Stimulated activated CD8-positive, alpha-beta memory T cell treated with anti-CD3 and anti-CD28 coated beads, Interleukin-15, amount 100 ng/mL, for 1 hour (primary cell): ENCODE measurements around the gene CARHSP1.
"Not testable (repeated sequence)": the region's sequence is repeated elsewhere in the genome, so short reads cannot be mapped to it uniquely, and the experiment has no call there.

ENCODE experiments used
- DNase-seq: peaks from one replicate; pipeline ENCODE4 v3.0.0-alpha.2; 2020; ENCODE audit warnings: low read depth

The CARHSP1 gene

DNA sequence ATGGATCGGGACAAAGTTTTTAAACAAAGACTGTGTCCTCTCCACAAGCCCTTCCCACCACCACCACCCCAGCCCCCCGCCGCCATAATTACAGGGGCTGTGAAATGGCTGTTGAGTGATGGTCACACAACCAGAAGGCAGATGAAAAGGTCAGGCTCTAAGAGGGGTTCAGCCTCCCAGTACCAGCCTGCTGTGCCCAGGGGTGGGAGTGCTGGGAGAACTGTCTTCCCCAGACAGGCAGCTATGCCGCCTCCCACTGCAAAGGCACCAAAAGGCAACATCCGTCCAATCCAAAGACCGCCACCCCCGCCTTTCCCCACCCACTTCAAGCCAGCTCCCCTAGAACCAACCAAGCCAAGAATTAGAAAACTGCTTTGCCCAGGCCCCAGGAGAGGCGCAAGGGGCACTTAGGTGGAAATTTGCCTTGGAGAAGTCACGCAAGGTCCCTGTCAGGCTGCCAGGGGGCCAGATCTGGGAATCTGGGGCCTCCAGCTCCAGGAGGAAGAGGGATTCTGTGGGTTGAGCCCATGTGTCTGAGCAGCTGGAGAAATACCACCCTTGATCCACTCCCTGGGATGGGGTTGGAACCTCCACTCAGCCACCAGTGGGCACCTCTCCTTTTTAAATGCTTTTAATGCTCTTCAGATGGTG lies 14.4 kb downstream of the CARHSP1 start:
- DNase-seq, result no peak

DNA sequence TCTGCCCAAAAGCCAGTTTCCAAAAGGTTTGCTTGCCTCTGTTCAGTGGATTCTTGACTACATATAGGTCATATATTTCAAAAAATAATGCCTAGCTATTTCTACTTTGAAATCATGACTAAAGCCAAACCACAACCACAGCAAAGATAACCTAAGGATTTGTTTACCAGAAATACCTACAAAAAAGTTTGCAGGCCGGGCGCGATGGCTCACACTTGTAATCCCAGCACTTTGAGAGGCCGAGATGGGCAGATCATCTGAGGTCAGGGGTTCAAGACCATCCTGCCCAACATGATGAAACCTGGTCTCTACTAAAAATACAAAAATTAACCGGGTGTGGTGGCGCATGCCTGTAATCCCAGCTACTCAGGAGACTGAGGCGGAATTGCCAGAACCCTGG lies 15.2 kb downstream of the CARHSP1 start:
- DNase-seq, result no peak

DNA sequence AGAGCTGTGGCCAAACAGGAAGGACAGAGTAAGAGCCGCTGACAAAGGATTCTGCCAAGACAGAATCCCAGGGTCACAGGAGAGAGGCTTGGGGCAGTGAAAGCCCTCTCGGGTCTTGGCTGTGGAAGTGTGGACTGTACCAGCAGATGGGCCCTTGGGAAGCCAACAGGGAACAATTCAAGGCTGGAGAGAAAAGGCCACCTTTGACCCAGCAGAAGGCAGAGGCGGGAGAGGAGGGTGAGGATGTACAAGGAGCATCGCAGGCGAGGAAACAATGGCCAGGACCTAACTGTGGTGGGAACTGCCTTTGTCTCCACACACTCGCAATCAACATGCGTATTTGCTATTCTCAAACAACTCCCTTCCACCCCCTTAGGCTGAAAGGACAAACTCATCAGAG lies 15.7 kb downstream of the CARHSP1 start:
- DNase-seq, result no peak

DNA sequence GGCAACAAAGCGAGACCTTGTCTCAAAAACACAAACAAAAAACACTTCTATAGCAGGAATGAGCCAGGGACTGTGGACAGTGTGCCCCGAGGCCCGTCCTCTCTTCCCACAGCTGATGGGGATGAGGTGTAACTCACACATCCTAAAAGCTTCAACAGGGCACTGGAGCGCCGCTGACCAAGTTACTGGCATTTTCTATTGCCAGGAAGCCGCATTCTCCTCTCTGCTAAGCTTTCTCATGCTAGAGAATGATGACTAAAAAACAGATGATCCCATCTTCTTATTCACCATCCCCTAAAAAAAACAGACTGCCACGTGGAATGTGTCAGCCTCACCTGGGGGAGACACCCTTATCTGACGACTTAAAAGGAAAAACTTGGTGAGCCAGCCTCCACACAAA lies 16.3 kb downstream of the CARHSP1 start:
- DNase-seq, result no peak

DNA sequence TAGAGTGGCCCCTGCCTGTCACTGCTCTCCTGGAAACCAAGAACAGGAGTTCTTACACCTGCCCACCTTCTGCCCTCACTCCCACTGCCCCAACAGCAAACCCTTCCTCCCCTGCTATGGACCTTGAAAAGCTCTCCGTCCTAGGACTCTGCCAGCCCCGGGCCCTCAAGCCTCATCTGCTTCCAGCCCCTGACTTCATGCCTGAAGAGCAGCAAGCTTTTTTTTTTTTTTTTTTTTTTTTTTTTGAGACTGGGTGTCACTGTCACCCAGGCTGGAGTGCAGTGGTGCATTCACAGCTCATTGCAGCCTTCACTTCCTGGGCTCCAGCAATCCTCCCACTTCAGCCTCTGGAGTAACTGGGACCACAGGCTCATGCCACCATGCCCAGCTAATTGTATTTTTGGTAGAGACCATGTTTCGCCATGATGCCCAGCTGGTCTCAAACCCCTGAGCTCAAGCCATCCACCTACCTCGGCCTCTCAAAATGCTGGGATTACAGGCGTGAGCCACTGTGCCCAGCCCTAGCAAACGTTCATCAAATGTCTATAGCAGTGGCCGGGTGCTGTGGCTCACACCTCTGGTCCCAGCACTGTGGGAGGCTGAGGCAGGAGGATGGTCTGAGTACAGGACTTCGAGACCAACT lies 16.9 kb downstream of the CARHSP1 start:
- no peak for DNase-seq

DNA sequence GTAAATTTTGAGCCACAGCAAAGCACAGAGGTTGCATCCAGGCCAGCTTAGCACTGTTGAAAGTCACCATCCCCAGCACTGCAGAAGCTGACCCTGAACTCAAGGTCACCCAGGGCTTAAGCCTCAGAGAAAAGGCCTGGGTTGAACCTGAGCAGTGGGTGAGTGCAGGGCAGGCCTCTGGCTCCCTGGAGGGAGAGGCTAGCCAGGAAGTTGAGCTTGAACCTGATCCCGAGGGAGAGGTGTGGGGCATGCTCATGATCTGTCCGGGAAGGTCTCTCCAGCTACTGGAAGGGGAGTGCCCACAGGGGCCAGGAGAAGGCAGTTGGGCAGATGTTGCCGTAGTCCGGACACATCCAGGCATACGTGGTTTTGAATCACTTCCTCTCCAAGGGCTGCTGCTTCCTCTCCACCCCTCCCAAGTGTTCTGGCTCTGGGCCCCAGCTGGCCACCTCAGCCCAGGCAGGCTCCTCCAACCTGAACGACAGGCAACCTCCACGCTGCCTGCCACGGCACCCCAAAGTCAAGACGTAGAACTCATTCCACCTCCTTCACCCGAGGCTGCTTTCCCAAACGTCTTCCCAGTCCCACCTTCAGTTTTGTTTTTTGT lies 18.4 kb downstream of the CARHSP1 start:
- no peak for DNase-seq

DNA sequence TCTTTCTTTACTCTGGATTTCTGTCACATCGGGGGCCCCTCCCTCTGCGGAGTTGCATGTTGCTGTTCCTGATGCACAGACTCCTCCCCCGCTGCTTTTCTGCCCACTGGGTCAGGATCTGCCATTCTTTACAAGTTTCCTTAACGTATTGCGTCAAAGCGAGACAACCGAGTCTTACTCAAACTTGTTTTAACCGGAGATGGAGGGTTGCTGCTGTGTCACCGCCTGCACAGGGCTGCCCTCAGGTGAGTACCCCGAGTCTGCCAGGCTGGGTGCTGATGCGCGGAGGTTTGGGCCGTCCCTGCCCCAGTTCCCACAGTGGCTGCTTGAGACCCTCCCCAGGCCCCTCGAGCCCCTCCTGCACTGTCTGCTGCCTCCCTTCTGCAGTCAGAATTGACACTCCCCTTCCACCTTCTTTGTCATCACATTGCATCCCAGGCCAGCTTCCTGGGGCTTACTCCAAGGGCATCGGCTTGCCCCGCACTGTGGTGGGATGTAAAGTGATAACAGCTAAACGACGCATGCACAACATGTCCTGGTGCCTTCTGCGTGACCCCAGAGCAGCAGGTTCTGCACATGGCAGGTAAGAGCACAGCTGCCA lies 19.3 kb downstream of the CARHSP1 start:
- DNase-seq, result no peak

DNA sequence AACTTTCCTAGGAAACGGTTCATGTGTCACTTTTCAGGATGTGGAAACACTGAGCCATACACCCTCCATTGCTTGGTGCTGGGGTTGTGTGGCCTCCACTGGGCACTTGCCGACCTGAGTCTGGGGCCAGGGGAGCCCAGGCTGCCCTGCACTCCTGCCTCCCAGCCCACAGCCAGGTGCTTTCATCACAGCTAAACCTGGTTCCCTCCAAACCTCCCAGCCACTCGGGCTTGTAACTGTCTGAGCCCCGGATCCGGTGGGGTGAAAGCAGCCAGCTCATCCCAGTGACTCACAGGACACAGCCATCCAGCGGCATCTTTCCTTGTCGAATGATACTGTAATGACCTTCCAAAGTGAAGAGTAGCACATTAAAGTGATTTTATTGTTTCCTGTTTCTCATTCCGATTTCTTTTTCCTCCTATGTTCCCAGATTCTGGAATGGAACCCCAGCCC lies 19.8 kb downstream of the CARHSP1 start:
- no peak for DNase-seq

DNA sequence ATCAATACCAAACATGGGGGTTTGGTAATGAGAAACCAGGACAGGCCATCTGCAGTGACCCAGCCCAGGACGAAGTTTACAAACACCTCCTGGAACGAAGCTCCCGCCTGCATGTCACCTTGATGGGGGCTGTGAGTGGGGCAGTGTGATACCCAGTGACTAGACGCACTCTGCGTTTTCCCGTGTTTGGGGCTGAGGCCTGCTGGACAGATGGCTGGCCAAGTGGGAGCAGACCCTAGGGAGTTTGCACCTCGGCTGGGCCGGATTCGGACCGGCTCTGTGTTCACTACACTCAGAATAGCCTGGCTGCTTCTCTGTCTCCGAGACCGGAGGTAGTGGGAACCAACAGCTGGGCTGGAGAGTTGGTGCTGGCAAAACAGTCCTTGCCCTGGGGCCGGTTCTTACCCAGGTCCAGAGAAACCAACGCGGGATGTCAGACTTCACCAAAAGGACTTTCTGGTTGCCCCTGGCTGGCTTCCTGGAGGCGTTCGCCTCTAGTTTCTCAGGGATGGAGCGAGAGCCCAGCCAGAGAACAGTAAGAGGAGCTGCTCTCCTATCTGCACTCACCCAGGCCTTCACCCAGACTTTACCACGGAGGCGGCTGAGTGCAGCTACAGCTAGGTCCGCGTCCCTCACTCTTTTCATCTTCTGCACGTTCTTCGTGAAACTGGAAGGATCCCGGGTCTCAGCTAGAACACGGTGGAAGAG lies 20.4 kb downstream of the CARHSP1 start:
- DNase-seq, result no peak

DNA sequence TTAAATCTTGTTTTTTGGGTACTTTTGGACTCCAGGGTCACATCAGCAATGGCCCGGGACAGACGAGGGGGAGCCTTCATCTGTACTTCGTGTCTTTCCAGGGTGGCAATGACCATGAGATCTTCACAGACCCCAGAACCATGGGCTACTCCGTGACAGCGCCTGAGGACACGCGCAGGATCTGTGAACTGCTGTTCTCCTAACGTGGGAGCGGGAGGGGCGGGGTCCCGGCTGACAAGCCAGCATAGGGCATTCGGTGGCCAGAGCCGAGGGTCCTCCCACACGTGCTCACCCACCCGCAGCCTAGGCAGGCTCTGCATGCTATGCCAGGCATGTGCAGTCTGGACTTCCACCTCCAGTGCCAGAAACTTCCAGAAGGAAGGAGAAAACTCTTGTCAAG lies 21.2 kb downstream of the CARHSP1 start:
- no peak for DNase-seq

DNA sequence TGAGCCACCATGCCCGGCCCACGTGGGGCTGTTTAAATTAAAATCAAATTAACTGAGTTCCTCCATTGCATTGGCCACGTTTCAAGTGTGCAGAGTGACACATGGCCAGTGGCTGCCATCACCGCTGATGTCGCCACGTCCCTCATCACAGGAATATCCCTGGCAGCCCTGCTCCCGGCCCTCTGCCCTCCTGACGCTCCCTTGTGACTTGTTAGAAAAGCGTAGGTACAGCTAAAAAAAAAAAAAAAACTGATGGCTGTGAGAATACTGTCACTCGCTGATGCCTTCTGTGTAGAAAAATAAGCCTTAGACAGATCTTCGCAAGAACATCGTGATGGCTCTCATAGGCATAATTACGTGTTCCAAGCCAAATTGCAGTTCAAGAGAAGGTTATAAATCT lies 21.7 kb downstream of the CARHSP1 start:
- DNase-seq, result no peak

DNA sequence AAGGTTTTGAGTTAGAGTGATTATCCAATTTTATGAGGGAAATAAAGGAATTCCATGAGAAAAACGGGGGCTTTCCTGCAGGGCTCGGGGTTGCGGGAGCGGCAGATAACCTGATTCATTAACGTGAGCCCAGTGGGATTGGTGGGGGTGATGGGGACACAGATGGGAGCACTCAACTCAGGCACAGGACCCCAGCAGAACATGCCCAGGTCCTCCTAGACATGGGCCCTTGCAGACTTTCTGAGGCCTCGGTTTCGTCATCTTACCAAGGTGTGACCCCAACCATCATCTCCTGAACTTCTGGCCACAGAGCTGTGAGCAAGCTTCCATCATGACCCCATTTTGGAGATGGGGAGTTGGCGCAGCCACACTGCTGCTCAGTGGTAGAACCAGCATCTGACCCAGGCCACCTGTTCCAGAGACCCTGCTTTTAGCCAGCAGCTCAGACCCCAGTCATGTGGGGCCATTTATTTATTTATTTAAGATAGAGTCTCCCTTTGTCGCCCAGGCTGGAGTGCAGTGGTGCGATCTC lies 22.3 kb downstream of the CARHSP1 start:
- DNase-seq, result no peak

DNA sequence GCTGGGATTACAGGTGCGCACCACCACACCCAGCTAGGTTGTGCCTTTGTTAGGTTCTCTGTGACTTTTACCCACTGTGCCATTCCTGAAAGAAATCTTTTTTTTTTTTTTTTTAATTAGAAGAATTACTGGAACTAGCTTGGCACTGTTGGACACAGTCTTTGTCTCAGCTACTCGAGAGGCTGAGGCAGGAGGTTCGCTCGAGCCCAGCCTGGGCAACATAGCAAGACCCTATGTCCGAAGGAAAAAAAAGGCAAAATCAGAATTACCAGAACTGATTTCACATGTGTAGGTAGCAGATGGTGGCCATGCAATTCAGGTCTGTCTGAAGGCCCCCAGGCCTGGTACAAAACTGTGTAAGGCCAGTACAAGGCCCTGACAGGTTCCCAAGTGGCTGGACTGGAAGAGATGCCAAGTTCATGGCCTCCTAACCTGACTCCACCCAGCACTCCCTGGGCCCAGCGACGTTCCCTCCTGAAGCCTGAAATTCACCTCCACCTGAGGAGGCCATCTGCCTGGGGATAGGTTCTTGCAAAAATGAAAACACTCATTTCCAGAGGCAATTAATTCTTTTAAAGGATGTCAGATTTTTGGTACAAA lies 23.0 kb downstream of the CARHSP1 start:
- DNase-seq, result no peak

DNA sequence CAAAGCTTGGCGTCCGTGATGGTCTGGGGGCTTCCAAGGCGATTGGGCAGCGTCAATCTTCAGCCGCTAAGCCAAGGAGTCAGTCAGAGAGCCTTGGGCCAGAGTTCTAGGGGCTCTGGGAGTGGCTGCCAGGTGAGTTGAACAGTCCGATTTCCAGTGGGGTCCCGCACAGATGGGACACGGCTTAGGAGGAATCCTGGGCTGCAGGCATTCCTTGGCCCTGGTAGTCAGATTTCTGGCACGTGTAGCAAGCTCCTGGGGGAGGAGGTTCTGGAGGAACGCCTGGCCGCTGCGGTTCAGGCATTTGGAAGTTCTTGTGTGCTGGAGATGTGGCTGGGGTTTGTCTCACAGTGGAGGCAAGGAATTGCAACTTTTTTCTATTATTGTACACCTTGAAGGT lies 25.5 kb downstream of the CARHSP1 start:
- not testable (repeated sequence) for DNase-seq

DNA sequence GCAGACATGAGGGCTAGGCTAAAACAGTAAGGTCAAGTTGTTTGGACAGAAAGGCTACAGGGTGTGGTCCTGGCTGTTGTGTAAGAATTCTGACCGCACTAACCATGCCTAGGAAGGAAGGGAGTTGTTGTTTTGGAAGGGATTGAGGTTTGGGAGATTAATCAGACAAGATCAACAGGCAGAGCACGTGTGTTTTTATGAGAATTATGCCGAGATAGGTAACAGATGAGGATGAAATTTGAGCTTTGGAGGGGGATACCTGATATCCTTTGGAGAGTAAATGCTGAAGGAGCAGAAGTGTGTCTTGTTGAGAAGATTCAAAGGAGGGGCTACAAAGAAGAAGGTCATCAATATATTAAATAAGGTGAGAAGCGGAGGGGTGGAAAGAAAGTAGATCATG lies 26.8 kb downstream of the CARHSP1 start:
- DNase-seq, result not testable (repeated sequence)

DNA sequence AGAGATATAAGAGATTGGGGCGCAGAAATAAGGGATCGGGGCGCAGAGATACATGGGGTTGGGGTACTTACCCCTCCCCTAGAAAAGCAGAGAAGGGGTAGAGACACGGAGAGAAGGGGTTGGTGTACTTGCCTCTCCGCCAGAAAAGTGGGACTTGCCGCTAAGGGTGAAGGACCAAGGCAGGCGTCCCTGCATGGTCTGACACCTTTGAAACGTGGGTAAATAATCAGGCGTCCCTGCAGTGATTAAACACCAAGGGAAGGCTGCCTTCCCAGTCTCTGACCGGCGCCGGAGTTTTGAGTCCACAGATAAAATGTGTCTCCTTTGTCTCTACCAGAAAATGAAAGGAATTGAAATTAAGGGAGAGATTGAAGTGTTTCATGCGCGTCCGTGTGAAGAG lies 31.2 kb downstream of the CARHSP1 start:
- not testable (repeated sequence) for DNase-seq

DNA sequence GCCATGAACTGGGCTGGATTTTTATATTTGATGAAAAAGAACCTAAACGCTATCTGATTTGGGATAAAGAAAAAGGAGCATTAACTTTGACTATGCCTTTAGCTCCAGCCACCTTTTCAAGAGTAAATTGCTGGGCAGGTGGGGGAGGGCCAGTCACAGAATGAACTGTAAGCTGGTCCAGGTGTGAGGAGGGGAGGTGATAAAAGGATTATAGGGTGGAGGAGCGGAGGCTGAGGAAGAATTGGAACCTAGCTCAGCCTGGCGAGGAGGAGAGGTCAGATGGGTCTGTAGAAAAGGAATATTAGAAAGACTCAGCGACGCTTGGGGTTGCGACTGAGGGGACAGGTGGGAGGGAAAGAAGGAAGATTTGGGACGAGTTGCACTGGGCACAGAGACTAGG lies 32.0 kb downstream of the CARHSP1 start:
- not testable (repeated sequence) for DNase-seq

DNA sequence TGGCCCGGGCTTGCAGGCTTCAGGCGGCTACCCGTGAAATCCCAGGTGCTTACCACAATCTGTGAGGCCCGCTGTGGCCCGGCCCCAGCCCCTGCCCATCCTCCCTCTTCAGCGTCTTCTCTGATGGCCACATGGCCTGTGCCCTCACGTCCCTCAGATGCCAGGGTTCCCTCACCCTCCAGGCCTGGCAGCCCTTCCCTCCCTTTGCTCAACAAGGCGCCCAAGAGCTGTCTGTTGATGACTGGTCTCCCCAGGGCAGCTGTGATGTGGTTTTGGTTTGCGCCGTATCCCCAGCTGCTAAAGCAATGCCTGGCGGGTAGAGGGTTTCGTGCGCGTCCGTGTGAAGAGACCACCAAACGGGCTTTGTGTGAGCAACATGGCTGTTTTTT lies 36.1 kb downstream of the CARHSP1 start:
- DNase-seq, result no peak

DNA sequence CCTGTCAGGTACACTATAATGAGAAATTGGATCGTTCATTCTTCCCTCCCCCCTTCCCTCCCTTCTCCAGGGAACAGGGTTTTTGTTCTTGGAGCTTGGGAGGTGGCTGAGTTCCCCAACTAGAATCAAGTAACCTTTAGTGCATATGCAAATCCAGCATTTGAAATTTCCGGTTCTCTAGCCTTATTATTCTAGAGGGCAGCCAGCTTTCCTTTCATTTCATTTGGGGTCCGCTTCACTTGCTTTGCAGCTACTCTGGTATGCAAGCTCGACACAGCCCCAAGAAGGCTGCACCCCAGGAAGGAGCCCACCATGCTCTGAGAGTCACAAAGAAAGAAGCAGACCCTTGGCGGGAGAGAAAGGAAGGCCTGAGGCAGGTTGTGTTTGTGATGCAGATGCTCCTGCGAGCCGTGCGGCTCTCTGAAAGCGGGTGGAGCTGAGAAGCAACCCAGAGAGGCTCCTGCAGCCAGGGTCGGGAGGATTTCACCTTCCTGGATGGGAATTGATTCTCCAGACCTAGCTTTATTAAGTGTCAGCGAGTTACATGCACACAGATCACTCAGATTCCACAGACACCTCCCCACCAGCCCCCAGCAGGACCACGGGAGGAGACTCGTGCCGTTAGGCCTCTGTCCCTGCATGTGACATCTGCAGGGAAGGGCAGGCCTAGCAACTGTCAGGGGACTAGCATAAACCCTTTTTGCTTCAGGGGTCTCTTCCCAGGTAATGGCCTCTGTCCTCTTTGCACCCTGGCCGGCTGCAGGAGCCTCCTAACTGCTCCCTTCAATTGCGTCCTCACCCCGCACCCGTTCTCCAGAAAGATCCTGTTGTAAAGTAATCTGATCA lies 36.7 kb downstream of the CARHSP1 start:
- DNase-seq, result no peak

DNA sequence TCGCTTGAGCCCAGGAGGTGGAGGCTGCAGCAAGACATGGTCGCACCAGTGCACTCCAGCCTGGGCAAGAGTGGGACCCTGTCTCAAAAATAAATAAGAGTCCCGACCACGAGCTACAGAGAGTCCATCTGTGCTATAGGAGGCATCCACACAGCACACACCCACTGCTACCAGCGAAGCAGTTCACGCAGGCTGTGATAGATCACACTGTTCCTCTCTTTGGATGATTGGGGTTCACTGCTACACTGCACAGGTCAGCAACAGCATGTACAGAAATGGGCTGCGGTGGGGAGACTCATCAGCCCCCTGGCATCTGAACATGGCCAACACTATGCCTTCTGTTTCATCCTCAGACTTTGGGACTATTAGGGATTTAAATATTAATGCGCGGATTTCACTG lies 37.4 kb downstream of the CARHSP1 start:
- no peak for DNase-seq
